Measurements from ENCODE around the gene EIF4E2.

EIF4E2 gene

DNA sequence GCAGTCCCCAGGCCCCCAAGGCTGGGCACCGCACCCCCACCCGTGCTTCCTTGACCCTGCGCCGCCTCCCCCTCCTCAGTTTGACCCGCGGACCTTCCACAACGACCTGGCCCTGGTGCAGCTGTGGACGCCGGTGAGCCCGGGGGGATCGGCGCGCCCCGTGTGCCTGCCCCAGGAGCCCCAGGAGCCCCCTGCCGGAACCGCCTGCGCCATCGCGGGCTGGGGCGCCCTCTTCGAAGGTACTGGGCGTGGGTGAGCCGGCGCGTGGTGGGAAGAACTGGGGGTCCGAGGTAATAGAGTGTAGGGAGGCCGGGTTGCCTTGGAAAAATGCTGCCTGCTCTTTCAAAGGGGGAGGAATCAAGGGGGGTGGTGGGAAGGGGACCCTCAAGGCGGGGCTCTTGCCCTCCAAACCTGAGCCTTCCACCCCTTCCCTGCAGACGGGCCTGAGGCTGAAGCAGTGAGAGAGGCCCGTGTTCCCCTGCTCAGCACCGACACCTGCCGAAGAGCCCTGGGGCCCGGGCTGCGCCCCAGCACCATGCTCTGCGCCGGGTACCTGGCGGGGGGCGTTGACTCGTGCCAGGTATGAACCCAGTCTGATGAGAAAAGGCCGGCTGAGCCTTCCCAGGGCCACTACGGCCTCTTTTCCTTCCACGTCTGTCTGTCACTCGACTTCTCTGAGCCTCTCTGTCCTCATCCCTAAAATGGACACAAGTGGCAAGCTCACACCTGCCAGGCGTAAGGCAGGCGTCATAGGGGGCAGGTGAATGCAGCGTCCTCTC is 27.7 kb upstream of the EIF4E2 start:
- H3K4me1 ChIP-seq (ENCODE audit: control insufficient read depth, insufficient read depth, low read depth, low read length): peaks cover 20% of the 10 kb centered on the region
- H2BK120ac ChIP-seq (ENCODE audit: low read depth, low read length): no peak overlapping the region
- no peak for DNase-seq
- 47% methylated on average over 46 of the region's 46 CpGs for WGBS
- no peak overlapping the region for H3K23ac ChIP-seq (ENCODE audit: low read length in 2 of 2)
- H3K27ac ChIP-seq (ENCODE audit: low read length, poor library complexity, severe bottlenecking): no peak overlapping the region
- H3K79me1 ChIP-seq (replicated peaks; ENCODE audit: low read length, poor library complexity, severe bottlenecking): no peaks in the 10 kb centered on the region
- no peak overlapping the region for H3K4ac ChIP-seq (ENCODE audit: low read depth in 1 of 2, low read length in 2 of 2)
- no peak overlapping the region for H3K9ac ChIP-seq (ENCODE audit: low read length)
- H4K8ac ChIP-seq (ENCODE audit: low read length): no peak overlapping the region
- no peak overlapping the region for H3K4me2 ChIP-seq (ENCODE audit: low read length, poor library complexity, severe bottlenecking)
- no peak overlapping the region for H2AFZ ChIP-seq (ENCODE audit: low read depth, low read length)
- H2BK12ac ChIP-seq (ENCODE audit: low read length in 2 of 2): no peak overlapping the region
- H4K91ac ChIP-seq (ENCODE audit: low read length): no peak overlapping the region
- H3K14ac ChIP-seq (ENCODE audit: low read length in 2 of 2): no peak overlapping the region
- no peak overlapping the region for H2BK15ac ChIP-seq (ENCODE audit: low read depth, poor library complexity, severe bottlenecking)
- peaks cover 73 to 82% of the 10 kb centered on the region in 2 experiments for H3K27me3 ChIP-seq (ENCODE audit: control insufficient read depth in 1 of 2, insufficient read depth in 1 of 2, low read length in 2 of 2)
- no peak overlapping the region for H3K18ac ChIP-seq (ENCODE audit: low read depth in 1 of 2, low read length in 2 of 2)
- H3K36me3 ChIP-seq (ENCODE audit: control insufficient read depth in 1 of 2, insufficient read depth in 2 of 2, low read depth in 1 of 2, low read length in 2 of 2): no peaks in the 10 kb centered on the region
- no peak overlapping the region for H2BK5ac ChIP-seq (ENCODE audit: low read depth, low read length, poor library complexity, severe bottlenecking)
- no peak overlapping the region for H3K4me3 ChIP-seq (ENCODE audit: insufficient read depth in 1 of 2, low read depth in 1 of 2, low read length in 2 of 2)
- H3K9me3 ChIP-seq (ENCODE audit: control insufficient read depth, low read length): no peaks in the 10 kb centered on the region
- no peak overlapping the region for H2AK5ac ChIP-seq (ENCODE audit: low read length, severe bottlenecking)

DNA sequence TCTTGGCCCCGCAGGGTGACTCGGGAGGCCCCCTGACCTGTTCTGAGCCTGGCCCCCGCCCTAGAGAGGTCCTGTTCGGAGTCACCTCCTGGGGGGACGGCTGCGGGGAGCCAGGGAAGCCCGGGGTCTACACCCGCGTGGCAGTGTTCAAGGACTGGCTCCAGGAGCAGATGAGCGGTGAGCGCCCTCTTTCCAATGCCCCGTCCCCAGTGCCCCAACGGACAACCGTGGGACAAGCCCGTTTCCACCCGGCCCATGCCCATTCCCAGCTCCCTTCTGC is 27.1 kb upstream of the EIF4E2 start:
- no peak for DNase-seq
- Histone ChIP-seq H3K18ac (ENCODE audit: low read depth in 1 of 2, low read length in 2 of 2) (no peak overlapping the region), H3K23ac (ENCODE audit: low read length in 2 of 2) (no peak overlapping the region), H3K4ac (ENCODE audit: low read depth in 1 of 2, low read length in 2 of 2) (no peak overlapping the region), H3K9me3 (ENCODE audit: control insufficient read depth, low read length) (no peaks in the 10 kb centered on the region), H3K27ac (ENCODE audit: low read length, poor library complexity, severe bottlenecking) (no peak overlapping the region), H2BK15ac (ENCODE audit: low read depth, poor library complexity, severe bottlenecking) (no peak overlapping the region), H2AFZ (ENCODE audit: low read depth, low read length) (no peak overlapping the region), H2BK120ac (ENCODE audit: low read depth, low read length) (no peak overlapping the region), H3K4me1 (ENCODE audit: control insufficient read depth, insufficient read depth, low read depth, low read length) (peaks cover 20% of the 10 kb centered on the region), H3K9ac (ENCODE audit: low read length) (no peak overlapping the region), H3K4me2 (ENCODE audit: low read length, poor library complexity, severe bottlenecking) (peak overlapping the region; percentile 74), H3K14ac (ENCODE audit: low read length in 2 of 2) (no peak overlapping the region), H3K4me3 (ENCODE audit: insufficient read depth in 1 of 2, low read depth in 1 of 2, low read length in 2 of 2) (no peak overlapping the region), H2BK5ac (ENCODE audit: low read depth, low read length, poor library complexity, severe bottlenecking) (no peak overlapping the region), H3K79me1 (replicated peaks; ENCODE audit: low read length, poor library complexity, severe bottlenecking) (no peaks in the 10 kb centered on the region), H3K27me3 (ENCODE audit: control insufficient read depth in 1 of 2, insufficient read depth in 1 of 2, low read length in 2 of 2) (peaks cover 74 to 86% of the 10 kb centered on the region in 2 experiments), H2BK12ac (ENCODE audit: low read length in 2 of 2) (no peak overlapping the region), H2AK5ac (ENCODE audit: low read length, severe bottlenecking) (no peak overlapping the region), H4K8ac (ENCODE audit: low read length) (no peak overlapping the region), H3K36me3 (ENCODE audit: control insufficient read depth in 1 of 2, insufficient read depth in 2 of 2, low read depth in 1 of 2, low read length in 2 of 2) (no peaks in the 10 kb centered on the region), H4K91ac (ENCODE audit: low read length) (no peak overlapping the region)
- WGBS: 38% methylated on average over 16 of the region's 16 CpGs

DNA sequence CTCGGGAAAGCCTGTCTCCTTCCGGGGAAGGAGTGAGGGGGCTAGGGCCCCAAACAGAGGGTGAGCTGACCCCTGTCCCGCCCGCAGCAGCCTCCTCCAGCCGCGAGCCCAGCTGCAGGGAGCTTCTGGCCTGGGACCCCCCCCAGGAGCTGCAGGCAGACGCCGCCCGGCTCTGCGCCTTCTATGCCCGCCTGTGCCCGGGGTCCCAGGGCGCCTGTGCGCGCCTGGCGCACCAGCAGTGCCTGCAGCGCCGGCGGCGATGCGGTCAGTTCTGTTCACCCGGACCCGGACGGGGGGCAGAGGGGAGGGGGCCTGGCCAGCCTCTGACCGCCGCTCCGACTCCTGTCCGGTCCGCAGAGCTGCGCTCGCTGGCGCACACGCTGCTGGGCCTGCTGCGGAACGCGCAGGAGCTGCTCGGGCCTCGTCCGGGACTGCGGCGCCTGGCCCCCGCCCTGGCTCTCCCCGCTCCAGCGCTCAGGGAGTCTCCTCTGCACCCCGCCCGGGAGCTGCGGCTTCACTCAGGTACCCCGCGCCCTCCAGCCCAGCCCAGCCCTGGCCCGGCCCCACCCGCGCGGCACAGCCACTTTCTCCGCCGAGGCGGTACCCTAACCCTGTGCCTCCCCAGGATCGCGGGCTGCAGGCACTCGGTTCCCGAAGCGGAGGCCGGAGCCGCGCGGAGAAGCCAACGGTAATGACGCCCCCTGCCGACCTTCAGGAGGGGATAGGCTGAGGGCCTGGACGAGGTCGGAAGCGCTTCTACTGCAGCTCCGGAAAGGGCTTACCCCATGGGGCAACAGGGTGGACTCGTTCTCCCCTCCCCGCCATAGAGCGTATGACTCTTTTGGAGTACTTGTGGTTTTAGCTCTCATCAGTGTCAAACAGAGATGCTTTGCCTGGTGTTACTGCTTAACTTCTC is 26.5 kb upstream of the EIF4E2 start:
- no peak overlapping the region for H2BK5ac ChIP-seq (ENCODE audit: low read depth, low read length, poor library complexity, severe bottlenecking)
- no peak overlapping the region for H3K23ac ChIP-seq (ENCODE audit: low read length in 2 of 2)
- H3K4me2 ChIP-seq (ENCODE audit: low read length, poor library complexity, severe bottlenecking): peak overlapping the region; percentile 74
- DNase-seq: peak; percentile 35
- H2AK5ac ChIP-seq (ENCODE audit: low read length, severe bottlenecking): no peak overlapping the region
- H2BK120ac ChIP-seq (ENCODE audit: low read depth, low read length): no peak overlapping the region
- H4K8ac ChIP-seq (ENCODE audit: low read length): no peak overlapping the region
- no peak overlapping the region for H3K14ac ChIP-seq (ENCODE audit: low read length in 2 of 2)
- no peaks in the 10 kb centered on the region for H3K36me3 ChIP-seq (ENCODE audit: control insufficient read depth in 1 of 2, insufficient read depth in 2 of 2, low read depth in 1 of 2, low read length in 2 of 2)
- H3K79me1 ChIP-seq (replicated peaks; ENCODE audit: low read length, poor library complexity, severe bottlenecking): no peaks in the 10 kb centered on the region
- H3K9ac ChIP-seq (ENCODE audit: low read length): no peak overlapping the region
- H2AFZ ChIP-seq (ENCODE audit: low read depth, low read length): peak overlapping the region; percentile 57
- H3K9me3 ChIP-seq (ENCODE audit: control insufficient read depth, low read length): no peaks in the 10 kb centered on the region
- H2BK15ac ChIP-seq (ENCODE audit: low read depth, poor library complexity, severe bottlenecking): no peak overlapping the region
- peaks cover 71 to 86% of the 10 kb centered on the region in 2 experiments for H3K27me3 ChIP-seq (ENCODE audit: control insufficient read depth in 1 of 2, insufficient read depth in 1 of 2, low read length in 2 of 2)
- H3K4me3 ChIP-seq (ENCODE audit: insufficient read depth in 1 of 2, low read depth in 1 of 2, low read length in 2 of 2): no peak overlapping the region
- H3K4me1 ChIP-seq (ENCODE audit: control insufficient read depth, insufficient read depth, low read depth, low read length): peaks cover 20% of the 10 kb centered on the region
- H3K27ac ChIP-seq (ENCODE audit: low read length, poor library complexity, severe bottlenecking): no peak overlapping the region
- H4K91ac ChIP-seq (ENCODE audit: low read length): no peak overlapping the region
- no peak overlapping the region for H3K4ac ChIP-seq (ENCODE audit: low read depth in 1 of 2, low read length in 2 of 2)
- H3K18ac ChIP-seq (ENCODE audit: low read depth in 1 of 2, low read length in 2 of 2): no peak overlapping the region
- 2% methylated on average over 69 of the region's 75 CpGs for WGBS
- no peak overlapping the region for H2BK12ac ChIP-seq (ENCODE audit: low read length in 2 of 2)

DNA sequence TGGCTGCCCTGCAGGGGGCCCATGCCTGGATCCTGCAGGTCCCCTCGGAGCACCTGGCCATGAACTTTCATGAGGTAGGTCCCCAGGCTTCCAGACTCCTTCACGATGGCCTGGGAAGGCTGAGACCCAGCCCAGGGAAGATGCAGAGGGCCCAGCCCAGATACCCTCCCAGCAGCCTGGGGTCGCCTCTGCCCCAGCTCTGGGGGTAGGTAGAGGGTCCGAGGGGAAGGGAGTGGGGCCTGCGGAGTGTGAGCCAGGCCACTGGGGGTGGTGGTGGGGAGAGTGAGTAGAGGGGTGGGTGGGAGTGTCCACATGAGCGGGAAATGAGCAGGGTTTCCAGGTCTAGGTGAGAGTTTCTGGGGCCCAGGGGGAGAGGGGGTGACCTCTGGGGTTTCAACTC is 25.7 kb upstream of the EIF4E2 start:
- Histone ChIP-seq H4K8ac (ENCODE audit: low read length) (no peak overlapping the region), H3K79me1 (replicated peaks; ENCODE audit: low read length, poor library complexity, severe bottlenecking) (no peaks in the 10 kb centered on the region), H2BK5ac (ENCODE audit: low read depth, low read length, poor library complexity, severe bottlenecking) (no peak overlapping the region), H3K14ac (ENCODE audit: low read length in 2 of 2) (no peak overlapping the region), H3K36me3 (ENCODE audit: control insufficient read depth in 1 of 2, insufficient read depth in 2 of 2, low read depth in 1 of 2, low read length in 2 of 2) (no peaks in the 10 kb centered on the region), H2AK5ac (ENCODE audit: low read length, severe bottlenecking) (no peak overlapping the region), H3K27me3 (ENCODE audit: control insufficient read depth in 1 of 2, insufficient read depth in 1 of 2, low read length in 2 of 2) (peaks cover 63 to 86% of the 10 kb centered on the region in 2 experiments), H3K9me3 (ENCODE audit: control insufficient read depth, low read length) (no peaks in the 10 kb centered on the region), H3K27ac (ENCODE audit: low read length, poor library complexity, severe bottlenecking) (no peak overlapping the region), H3K4me3 (ENCODE audit: insufficient read depth in 1 of 2, low read depth in 1 of 2, low read length in 2 of 2) (no peak overlapping the region), H3K18ac (ENCODE audit: low read depth in 1 of 2, low read length in 2 of 2) (no peak overlapping the region), H3K4me1 (ENCODE audit: control insufficient read depth, insufficient read depth, low read depth, low read length) (peaks cover 20% of the 10 kb centered on the region), H3K4me2 (ENCODE audit: low read length, poor library complexity, severe bottlenecking) (no peak overlapping the region), H2BK15ac (ENCODE audit: low read depth, poor library complexity, severe bottlenecking) (no peak overlapping the region), H3K9ac (ENCODE audit: low read length) (no peak overlapping the region), H2AFZ (ENCODE audit: low read depth, low read length) (no peak overlapping the region), H2BK12ac (ENCODE audit: low read length in 2 of 2) (no peak overlapping the region), H4K91ac (ENCODE audit: low read length) (no peak overlapping the region), H3K23ac (ENCODE audit: low read length in 2 of 2) (no peak overlapping the region), H3K4ac (ENCODE audit: low read depth in 1 of 2, low read length in 2 of 2) (no peak overlapping the region), H2BK120ac (ENCODE audit: low read depth, low read length) (no peak overlapping the region)
- DNase-seq: no peak
- WGBS: 83% methylated on average over 5 of the region's 6 CpGs

Data from mesenchymal stem cell (in vitro differentiated cells and primary cell).